HG02970 (cell line): ENCODE results near the gene ZC3H18.
"Not testable (repeated sequence)": the region's sequence is repeated elsewhere in the genome, so short reads cannot be mapped to it uniquely, and the experiment has no call there.

Source experiments
- ATAC-seq: cut with Tn5 transposase; IDR thresholded peaks from one replicate; pipeline ENCODE4 v1.9.1; 2021; ENCODE audit warnings: mild to moderate bottlenecking, moderate library complexity, moderate number of reproducible peaks; ENCODE audit not compliant: unreplicated experiment, low FRiP score

The ZC3H18 gene

GRCh38 chr16:88600539-88600896, 30.3 kb downstream of the ZC3H18 start:
- no peak for ATAC-seq

- ATAC-seq: no peak
Observed at GRCh38 chr16:88601313-88602036, 31.3 kb downstream of the ZC3H18 start.

- no peak for ATAC-seq
Observed at GRCh38 chr16:88602091-88602490, 31.9 kb downstream of the ZC3H18 start.

DNA sequence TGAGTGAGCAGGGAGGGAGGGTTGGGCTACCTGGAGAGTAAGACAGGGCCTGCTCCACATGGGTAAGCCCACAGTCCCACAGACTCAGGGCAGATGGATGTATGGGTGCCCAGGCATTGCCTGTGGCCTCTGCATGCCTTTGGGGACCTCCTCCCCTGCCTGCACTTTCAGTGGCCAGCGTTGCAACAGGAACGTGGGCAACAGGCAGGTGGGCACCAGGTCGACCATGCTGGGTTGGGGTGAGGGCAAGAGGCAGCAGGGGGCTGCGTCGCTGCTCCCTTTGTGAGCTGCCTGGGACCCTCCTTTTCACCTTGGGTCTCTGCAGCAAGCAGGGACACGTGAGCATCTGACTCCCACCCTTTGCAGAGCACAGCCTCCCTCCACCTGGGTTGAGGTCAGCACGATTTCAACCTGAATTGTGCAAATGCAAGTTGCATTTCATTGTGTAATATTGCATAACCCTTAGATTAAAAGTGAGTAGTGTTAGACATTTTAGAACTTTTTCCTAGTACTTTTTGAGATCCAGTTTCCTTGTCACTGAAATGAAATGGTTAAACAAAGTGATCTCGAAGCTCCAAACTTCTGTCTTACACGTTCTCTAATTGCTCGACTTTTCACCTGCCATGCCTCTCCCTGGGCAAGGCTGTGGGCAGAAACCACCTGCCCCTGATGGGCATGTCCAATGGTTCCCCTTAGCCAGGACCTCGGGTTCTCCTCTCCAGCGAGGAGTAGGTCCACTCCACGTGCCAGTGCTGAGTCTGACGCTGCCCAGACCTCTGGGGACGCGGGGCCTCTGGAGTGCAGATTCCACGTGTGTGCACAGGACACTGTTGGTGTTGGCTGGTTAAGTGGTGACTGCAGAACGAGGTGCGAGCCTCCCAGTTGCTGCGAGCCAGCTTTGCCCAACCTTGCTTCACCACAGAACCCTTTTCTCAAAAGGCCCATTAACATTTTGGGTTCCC, 35.3 kb downstream of the ZC3H18 start:
- no peak for ATAC-seq

DNA sequence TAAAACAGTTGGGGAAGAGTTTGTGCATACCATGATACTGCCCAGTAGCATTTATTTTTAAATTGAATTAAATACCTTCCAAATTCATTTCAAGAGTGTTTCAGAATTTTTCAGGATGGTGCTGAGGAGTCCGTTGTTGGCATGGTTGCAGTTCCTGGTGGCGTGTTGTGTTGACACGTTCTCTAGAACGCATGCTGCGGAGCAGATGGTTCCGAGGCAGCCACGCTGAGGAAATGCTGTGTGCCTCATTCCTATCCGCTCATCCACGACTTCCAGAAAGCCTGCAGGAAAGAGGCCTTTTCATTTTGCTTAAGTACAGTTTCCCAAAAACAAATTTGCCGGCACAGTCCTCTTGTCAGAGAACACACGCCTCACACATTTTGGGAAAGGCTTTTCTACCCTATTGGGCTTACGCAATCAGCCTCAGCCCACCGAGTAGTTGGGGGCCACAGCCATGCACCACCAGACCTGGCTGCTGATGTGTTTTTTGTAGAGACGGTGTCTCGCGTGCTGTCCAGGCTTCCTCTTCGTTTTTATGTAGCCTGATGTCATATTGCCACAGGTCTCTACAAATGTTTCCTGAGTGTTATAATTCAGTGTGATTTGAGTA, 36.0 kb downstream of the ZC3H18 start:
- ATAC-seq: no peak

GRCh38 chr16:88608076-88608475, 37.9 kb downstream of the ZC3H18 start:
- no peak for ATAC-seq

DNA sequence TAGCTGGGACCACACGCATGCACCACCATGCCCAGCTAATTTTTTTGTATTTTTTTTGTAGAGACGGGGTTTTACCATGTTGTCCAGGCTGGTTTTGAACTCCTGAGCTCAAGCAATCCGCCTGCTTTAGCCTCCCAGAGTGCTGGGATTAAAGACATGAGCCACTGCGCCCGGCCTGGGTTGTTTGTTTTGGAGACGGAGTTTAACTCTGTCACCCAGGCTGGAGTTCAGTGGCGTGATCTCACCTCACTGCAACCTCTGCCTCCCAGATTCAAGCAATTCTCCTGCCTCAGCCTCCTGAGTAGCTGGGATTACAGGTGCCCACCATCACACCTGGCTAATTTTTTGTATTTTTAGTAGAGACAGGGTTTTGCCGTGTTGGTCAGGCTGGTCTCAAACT, 39.2 kb downstream of the ZC3H18 start:
- not testable (repeated sequence) for ATAC-seq

DNA sequence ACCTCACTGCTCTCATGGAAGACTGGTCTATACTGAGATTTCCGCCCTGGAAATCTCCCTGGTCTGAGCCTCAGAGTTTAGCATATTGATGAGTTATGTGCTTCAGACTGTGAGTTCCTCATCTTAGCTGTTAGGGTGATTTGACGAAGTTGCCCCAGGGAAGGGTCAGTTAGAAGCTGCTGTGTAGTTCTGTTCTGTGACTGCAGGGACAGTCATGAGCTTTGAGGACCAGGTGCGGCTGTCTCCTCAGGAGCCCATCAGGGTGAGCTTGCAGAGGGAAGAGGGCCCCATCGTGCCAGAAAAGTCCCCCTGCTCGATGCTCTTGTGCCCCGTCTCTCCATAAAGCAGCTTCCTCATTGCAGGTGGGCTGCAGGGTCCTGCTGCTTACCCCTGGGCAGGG, 39.9 kb downstream of the ZC3H18 start:
- ATAC-seq: no peak

DNA sequence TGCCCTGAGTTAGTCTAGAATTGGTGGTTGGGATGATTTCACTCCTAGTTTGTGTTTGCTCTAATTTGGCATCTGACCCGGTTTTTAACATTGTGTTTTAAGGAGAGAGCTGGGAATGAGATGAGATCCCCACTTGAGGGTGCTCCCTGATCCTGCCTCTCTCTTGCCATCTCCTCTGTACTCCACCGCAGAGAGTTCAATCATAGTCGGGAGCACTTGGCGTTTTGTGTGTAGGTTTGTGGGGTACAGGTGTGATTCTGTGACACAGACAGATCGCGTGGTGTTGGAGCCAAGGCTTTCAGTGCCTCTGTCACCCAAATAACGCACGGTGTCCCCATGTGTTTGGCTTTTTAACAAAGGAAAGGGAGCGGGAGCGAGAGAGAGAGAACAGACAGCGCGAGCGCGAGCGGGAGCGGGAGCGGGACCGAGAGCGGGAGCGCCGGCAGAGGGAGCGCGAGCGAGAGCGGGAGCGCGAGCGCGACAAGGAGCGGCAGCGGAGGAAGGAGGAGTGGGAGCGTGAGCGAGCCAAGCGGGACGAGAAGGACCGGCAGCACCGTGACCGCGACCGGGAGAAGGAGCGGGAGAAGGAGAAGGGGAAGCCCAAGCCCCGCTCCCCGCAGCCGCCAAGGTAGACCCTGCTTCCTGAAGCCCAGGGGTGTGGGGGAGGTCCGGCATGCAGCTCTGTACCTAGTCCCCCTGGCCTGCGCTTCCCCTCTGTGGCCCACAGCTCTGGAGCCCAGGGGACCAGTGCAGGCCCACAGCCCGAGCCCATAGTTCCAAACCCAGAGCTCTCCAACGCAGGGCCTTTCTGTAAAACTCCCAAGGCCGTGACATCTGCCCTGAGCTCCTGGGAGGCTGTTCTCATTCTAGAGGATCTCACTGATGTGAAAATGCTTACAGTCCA, 41.0 kb downstream of the ZC3H18 start:
- ATAC-seq: no peak

DNA sequence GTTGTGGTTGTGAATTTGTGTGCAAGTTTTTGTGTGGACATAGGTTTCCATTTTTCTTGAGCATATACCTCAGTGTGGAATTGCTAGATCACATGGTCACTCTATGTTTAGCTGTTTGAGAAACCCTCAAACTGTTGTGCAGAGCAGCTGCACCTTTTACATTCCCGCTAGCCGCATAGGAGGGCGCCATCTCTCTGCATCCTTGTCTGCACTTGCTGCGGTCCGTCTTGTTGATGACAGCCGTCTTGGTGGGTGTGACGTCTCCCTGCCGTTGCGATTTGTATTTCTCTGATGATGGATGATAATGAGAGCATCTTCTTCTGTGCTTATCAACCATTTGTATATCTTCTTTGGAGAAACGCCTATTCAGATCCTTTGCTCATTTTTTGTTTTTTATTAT, 43.1 kb downstream of the ZC3H18 start:
- no peak for ATAC-seq

DNA sequence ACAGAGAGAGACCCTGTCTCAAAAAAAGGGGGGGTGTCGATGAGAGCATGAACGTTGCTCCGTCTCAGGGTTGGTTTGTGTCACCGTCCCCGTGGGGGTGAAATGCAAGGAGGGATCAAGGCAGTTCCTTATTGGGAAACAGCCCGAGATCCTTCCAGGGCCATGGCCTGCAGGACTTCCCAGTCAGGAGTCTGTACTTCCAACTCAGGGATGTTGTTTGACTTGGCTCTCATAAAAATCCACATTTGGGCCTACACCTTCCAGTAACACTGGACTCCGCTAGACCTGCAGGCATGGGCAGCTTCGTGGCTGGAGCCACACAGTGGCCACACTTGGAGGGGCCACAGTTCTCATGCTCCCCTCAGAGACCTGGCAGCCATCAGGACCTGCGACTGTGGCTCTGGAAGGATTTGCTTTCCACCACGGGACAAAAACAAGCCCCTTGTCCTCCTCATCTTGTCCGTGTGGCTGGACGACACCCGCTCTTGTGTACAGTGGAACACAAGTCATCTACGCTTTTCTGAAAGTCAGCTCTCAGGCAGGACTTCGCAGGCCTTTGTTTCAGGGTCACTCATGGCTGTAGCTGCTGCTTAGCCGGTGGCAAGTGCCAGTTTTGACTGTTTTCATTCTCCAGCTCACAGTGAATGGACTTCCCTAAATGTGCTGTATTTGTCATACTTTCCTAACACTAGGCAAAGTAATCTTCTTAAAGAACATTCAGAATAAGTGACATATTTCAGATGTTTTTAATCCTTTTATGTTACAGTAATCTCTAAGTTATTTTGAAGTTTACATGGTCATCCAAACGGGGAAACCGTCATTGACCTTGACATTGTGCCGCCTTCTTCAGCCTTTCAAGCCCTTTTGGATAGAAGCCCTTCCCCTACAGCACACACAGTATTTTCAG, 44.0 kb downstream of the ZC3H18 start:
- ATAC-seq: no peak

DNA sequence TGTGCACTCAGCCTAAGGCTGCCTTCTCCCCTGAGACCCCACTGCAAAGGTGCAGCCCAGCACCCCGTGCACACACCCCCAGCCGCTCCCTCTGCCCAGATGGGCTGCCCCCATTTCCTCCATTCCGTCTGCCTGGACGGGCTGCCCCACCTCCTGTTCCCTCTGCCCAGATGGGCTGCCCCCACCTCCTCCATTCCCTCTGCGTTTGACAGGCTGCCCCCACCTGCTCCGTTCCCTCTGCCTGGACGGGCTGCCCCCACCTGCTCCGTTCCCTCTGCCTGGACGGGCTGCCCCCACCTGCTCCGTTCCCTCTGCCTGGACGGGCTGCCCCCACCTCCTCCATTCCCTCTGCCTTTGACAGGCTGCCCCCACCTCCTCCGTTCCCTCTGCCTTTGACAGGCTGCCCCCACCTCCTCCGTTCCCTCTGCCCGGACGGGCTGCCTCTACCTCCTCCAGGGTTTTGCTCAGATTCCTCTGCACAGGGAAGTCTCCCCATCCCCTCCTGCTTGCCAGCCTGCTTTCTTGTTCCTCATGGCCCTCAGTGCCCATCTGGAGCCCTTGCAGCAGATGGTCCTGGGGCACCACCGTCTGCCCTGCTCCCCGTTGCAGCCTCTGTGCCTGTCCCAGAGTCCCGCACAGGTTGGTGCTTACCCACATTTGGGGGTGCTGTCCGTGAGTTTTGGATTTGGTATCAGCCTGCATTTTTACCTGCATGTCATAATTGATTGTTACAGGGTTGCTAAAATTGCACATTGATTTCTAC, 44.8 kb downstream of the ZC3H18 start:
- ATAC-seq: no peak

DNA sequence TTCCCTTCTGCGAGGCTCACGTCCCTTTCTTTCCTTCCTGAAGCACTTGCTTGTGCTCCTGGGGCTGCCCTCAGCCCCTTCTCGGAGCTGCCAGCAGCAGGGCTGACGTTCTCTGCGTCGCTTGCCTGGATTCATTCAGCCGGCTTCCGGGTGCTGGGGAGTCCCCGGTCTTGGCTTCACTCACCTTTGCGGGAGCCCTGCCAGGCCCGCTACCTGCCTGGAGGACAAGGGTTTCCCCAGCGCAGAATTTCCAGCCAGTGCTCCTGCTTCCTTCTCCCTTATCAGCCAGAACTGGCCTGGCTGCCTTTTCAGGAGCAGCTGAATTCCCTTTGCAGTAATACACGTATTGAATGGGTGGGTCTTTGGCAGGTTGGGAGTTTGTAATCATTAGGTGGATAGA, 46.1 kb downstream of the ZC3H18 start:
- ATAC-seq: no peak

DNA sequence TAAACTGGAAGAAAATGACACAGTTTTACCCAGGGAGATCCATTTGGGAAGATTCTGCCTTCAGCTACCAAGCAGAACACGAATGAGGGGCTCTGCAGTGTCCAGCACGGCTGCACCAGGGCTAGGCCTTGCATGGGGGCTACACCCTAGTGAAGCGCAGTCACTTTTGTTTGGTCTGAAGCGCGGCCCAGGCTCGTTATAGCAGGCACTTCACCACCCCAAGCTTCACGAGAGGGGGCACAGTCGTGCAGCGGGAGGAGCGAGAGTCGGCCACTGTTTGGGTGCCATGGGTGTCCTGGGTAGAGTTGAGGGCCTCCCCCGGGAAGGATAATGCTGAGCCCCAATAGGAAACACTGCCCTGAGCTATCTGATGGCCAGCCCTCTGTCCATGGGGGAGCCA, 46.5 kb downstream of the ZC3H18 start:
- ATAC-seq: no peak

DNA sequence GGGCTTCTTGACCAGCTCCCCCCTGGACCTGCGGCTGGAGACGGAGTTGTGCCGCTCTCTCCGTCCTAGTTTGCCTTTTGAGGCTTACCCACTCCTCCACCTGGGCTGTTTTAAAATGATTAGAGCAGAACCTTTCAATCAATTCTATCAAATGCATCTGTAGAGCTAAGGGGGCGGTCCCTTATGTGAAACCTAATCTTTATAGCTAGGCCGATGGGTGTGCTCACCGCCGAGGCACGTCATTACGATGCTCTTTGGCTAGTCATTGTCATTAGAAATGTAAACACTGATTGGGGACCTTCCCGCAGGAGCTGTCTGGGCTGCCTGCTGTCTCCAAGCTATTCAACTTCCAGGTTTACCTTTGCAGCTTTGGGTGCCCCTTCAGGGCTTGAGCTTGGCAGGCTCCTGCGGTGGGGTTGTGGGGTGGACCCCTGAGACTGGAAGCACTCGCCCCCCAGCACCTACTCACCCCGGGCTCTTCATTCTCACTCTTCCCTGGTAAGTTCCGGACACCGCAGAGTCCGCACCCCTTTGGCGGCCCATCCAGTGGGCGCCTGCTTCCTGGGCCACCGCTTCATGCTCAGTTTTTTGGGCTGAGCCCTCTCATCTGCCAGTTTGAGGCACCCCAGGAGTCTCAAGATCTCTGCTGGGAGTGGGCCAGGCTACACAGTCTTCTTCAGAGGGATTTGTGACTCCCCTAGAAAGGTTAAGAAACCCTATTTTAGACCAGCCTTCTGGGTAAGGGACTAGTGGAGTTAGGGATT, 47.2 kb downstream of the ZC3H18 start:
- no peak for ATAC-seq

GRCh38 chr16:88618182-88618955, 48.2 kb downstream of the ZC3H18 start:
- ATAC-seq: no peak
